Activated CD8-positive, alpha-beta memory T cell treated with anti-CD3 and anti-CD28 coated beads, Interleukin-2, amount 50 U/mL, for 24 hours (primary cell): ENCODE measurements around the gene MTAP.
"Not testable (repeated sequence)": the region's sequence is repeated elsewhere in the genome, so short reads cannot be mapped to it uniquely, and the experiment has no call there.

Experiments
- DNase-seq: peaks from one replicate; pipeline ENCODE4 v3.0.0-alpha.2; 2020; ENCODE audit errors: extremely low read depth

MTAP gene

GRCh38 chr9:21919377-21920362 lies 117.2 kb downstream of the MTAP start:
- DNase-seq, result no peak

GRCh38 chr9:21923694-21924093 lies 121.3 kb downstream of the MTAP start:
- DNase-seq, result no peak

GRCh38 chr9:21927752-21928151 lies 125.3 kb downstream of the MTAP start:
- no peak for DNase-seq

GRCh38 chr9:21931428-21931827 lies 129.0 kb downstream of the MTAP start:
- no peak for DNase-seq

- DNase-seq, result no peak
These were observed 130.8 kb downstream of the MTAP start for GRCh38 chr9:21933281-21933680.

GRCh38 chr9:21933865-21934264 lies 131.4 kb downstream of the MTAP start:
- no peak for DNase-seq

GRCh38 chr9:21935631-21936030 lies 133.2 kb downstream of the MTAP start:
- DNase-seq, result no peak

GRCh38 chr9:21936161-21936560 lies 133.7 kb downstream of the MTAP start:
- DNase-seq, result no peak

- DNase-seq, result no peak
These were observed 139.0 kb downstream of the MTAP start for GRCh38 chr9:21941337-21941995.

GRCh38 chr9:21943464-21943863 lies 141.0 kb downstream of the MTAP start:
- DNase-seq, result no peak

GRCh38 chr9:21945606-21946005 lies 143.2 kb downstream of the MTAP start:
- no peak for DNase-seq

GRCh38 chr9:21958833-21959232 lies 156.4 kb downstream of the MTAP start:
- DNase-seq, result no peak

- not testable (repeated sequence) for DNase-seq
These were observed 156.8 kb downstream of the MTAP start for GRCh38 chr9:21959268-21959667.

- no peak for DNase-seq
These were observed 159.1 kb downstream of the MTAP start for GRCh38 chr9:21961569-21961968.

- no peak for DNase-seq
These were observed 162.5 kb downstream of the MTAP start for GRCh38 chr9:21964925-21965385.

GRCh38 chr9:21965401-21965951 lies 163.0 kb downstream of the MTAP start:
- DNase-seq, result no peak

- no peak for DNase-seq
These were observed 163.9 kb downstream of the MTAP start for GRCh38 chr9:21966140-21966851.

GRCh38 chr9:21967169-21967568 lies 164.7 kb downstream of the MTAP start:
- no peak for DNase-seq

GRCh38 chr9:21967702-21968101 lies 165.3 kb downstream of the MTAP start:
- no peak for DNase-seq

- no peak for DNase-seq
These were observed 166.0 kb downstream of the MTAP start for GRCh38 chr9:21968331-21969010.
